GM12878 (cell line): ENCODE data around the gene CDC37L1. TPM values are rescaled to one million over a fixed set of nuclear protein-coding genes. Genes with fewer than 3 reads are reported as not detected.

ENCODE experiments used
- ATAC-seq: fragments of 200-7000 bp; cut with Tn5 transposase; 3 replicates; pipeline ENCODE4 v1.9.1; 2020; ENCODE audit warnings: mild to moderate bottlenecking, moderate library complexity
- BruUV-seq: library from RNA; stranded (reverse); fragments of 400-500 nt; replicated peaks from 2 replicates; lab custom pipeline; 2021; lab: Mats Ljungman, UMichigan
- CTCF ChIA-PET: fragments of 300-600 bp; sonication (Branson Sonifier 250); formaldehyde crosslinking; extraction: SDS; loops from one replicate; lab custom pipeline; 2021; ENCODE audit warnings: inconsistent platforms; lab: Yijun Ruan, JAX
- POLR2A ChIA-PET: fragments of 350-600 bp; formaldehyde crosslinking; extraction: SDS; loops from one replicate; lab custom pipeline; 2021; ENCODE audit warnings: inconsistent platforms; lab: Charles Lee
- RAD21 ChIA-PET: fragments of 300-600 bp; sonication (Branson Sonifier 250); formaldehyde crosslinking; loops from one replicate; lab custom pipeline; 2023; ENCODE audit warnings: antibody characterized with exemption; ENCODE audit not compliant: unreplicated experiment; lab: Charles Lee
- SMC1A ChIA-PET: fragments of 300-600 bp; sonication (Branson Sonifier 250); formaldehyde crosslinking; loops from one replicate; lab custom pipeline; 2023; ENCODE audit not compliant: unreplicated experiment, uncharacterized antibody; lab: Charles Lee
- DNase-seq: peaks from one replicate; pipeline ENCODE4 v3.0.0-alpha.2; 2011; ENCODE audit warnings: low read depth, low spot score
- FAIRE-seq: peaks from 3 replicates; lab custom pipeline; 2011; peaks lifted over from hg19 to GRCh38; lab: Jason Lieb, UNC
- H2AFZ ChIP-seq: 2 replicates; pipeline ENCODE4 v1.6.0; 2011; ENCODE audit warnings: low read depth, low read length, control low read depth; ENCODE audit not compliant: control insufficient read depth
- H3K27ac ChIP-seq: 2 replicates; pipeline ENCODE4 v1.5.1; 2011; ENCODE audit warnings: control low read depth; ENCODE audit not compliant: control insufficient read depth, insufficient read depth
- H3K27me3 ChIP-seq, 2 experiments: replicated peaks in 1 of 2; 2 replicates each; pipeline versions ENCODE4 v1.6.0 to v1.6.1; 2011; ENCODE audit warnings: low read length in 1 of 2; ENCODE audit not compliant: control insufficient read depth in 2 of 2, insufficient read depth in 2 of 2
- H3K36me3 ChIP-seq, 2 experiments: 2 replicates each; pipeline ENCODE4 v1.5.1; 2011; ENCODE audit warnings: low read length in 1 of 2; ENCODE audit not compliant: control insufficient read depth in 2 of 2, insufficient read depth in 2 of 2
- H3K4me1 ChIP-seq: 2 replicates; pipeline ENCODE4 v1.6.1; 2011; ENCODE audit warnings: mild to moderate bottlenecking, low read length, moderate library complexity, mixed read lengths; ENCODE audit not compliant: control insufficient read depth, insufficient read depth
- H3K4me2 ChIP-seq: 2 replicates; pipeline ENCODE4 v1.6.0; 2011; ENCODE audit warnings: control low read depth; ENCODE audit not compliant: control insufficient read depth, insufficient read depth
- H3K4me3 ChIP-seq: fragments of 200-600 bp; sonication (generic); 2 replicates; pipeline ENCODE4 v1.5.1; 2016
- H3K79me2 ChIP-seq: 2 replicates; pipeline ENCODE4 v1.6.0; 2011; ENCODE audit warnings: low read length; ENCODE audit not compliant: control insufficient read depth, insufficient read depth
- H3K9ac ChIP-seq: 2 replicates; pipeline ENCODE4 v1.8.0; 2011; ENCODE audit warnings: low read length, control low read depth, mixed read lengths; ENCODE audit not compliant: control insufficient read depth, insufficient read depth
- H3K9me3 ChIP-seq: replicated peaks from 3 replicates; pipeline ENCODE4 v1.5.1; 2011; ENCODE audit warnings: mild to moderate bottlenecking, low read length; ENCODE audit not compliant: control insufficient read depth, insufficient read depth
- H4K20me1 ChIP-seq: 2 replicates; pipeline ENCODE4 v1.6.0; 2011; ENCODE audit not compliant: control insufficient read depth, insufficient read depth
- BCL11A ChIP-seq: IDR thresholded peaks from 2 replicates; pipeline ENCODE4 v1.6.1; 2011; ENCODE audit warnings: low read depth, low read length
- CBX3 ChIP-seq: fragments of 200-600 bp; sonication (generic); IDR thresholded peaks from 2 replicates; pipeline ENCODE4 v1.6.1; 2016; ENCODE audit warnings: low read depth, borderline replicate concordance
- CHD2 ChIP-seq: IDR thresholded peaks from 2 replicates; pipeline ENCODE4 v1.6.1; 2011; ENCODE audit warnings: low read depth, low read length, improper control_type of control experiment, borderline replicate concordance
- DPF2 ChIP-seq: fragments of 450-650 bp; IDR thresholded peaks from 2 replicates; pipeline ENCODE4 v1.6.1; 2017; ENCODE audit warnings: mild to moderate bottlenecking
- EED ChIP-seq: sonication (generic); IDR thresholded peaks from 2 replicates; pipeline ENCODE4 v1.6.1; 2016; ENCODE audit warnings: antibody characterized with exemption, low read depth
- EP300 ChIP-seq, 2 experiments: fragments of 150-350 bp in 1 of 2; IDR thresholded peaks; 2 replicates each; pipeline ENCODE4 v1.6.1; 2011 to 2012; ENCODE audit warnings: low read depth in 2 of 2, low read length in 2 of 2, borderline replicate concordance in 1 of 2, improper control_type of control experiment in 1 of 2, inconsistent platforms in 1 of 2; ENCODE audit not compliant: control insufficient read depth in 1 of 2
- FOXK2 ChIP-seq: fragments of 450-650 bp; IDR thresholded peaks from 2 replicates; pipeline ENCODE4 v1.6.1; 2017; ENCODE audit warnings: mild to moderate bottlenecking, moderate library complexity
- FOXM1 ChIP-seq: IDR thresholded peaks from 2 replicates; pipeline ENCODE4 v1.6.1; 2012; ENCODE audit warnings: low read depth, mild to moderate bottlenecking, inconsistent platforms, low read length, moderate library complexity
- HSF1 ChIP-seq: fragments of 150-350 bp; IDR thresholded peaks from 2 replicates; pipeline ENCODE4 v1.6.1; 2014; ENCODE audit warnings: mild to moderate bottlenecking, low read depth, low read length
- IKZF1 ChIP-seq: fragments of 450-650 bp; conservative IDR thresholded peaks from 2 replicates; pipeline ENCODE4 v1.6.1; 2017; ENCODE audit warnings: antibody characterized with exemption, mild to moderate bottlenecking
- NFXL1 ChIP-seq: fragments of 450-650 bp; IDR thresholded peaks from 2 replicates; pipeline ENCODE4 v1.6.1; 2017; ENCODE audit warnings: antibody characterized with exemption, mild to moderate bottlenecking, borderline replicate concordance
- NRF1 ChIP-seq: conservative IDR thresholded peaks from 2 replicates; pipeline ENCODE4 v1.6.1; 2011; ENCODE audit warnings: mild to moderate bottlenecking, low read depth, low read length, improper control_type of control experiment
- PML ChIP-seq: IDR thresholded peaks from 2 replicates; pipeline ENCODE4 v1.6.1; 2012; ENCODE audit warnings: low read length, inconsistent platforms
- RAD51 ChIP-seq: fragments of 450-650 bp; IDR thresholded peaks from 2 replicates; pipeline ENCODE4 v1.6.1; 2016; ENCODE audit warnings: moderate library complexity, mild to moderate bottlenecking, inconsistent platforms
- SRF ChIP-seq, 2 experiments: IDR thresholded peaks; 2 replicates each; pipeline ENCODE4 v1.6.1; 2011; ENCODE audit warnings: low read depth in 2 of 2, low read length in 2 of 2, mild to moderate bottlenecking in 1 of 2, moderate library complexity in 1 of 2
- WGBS: methylation state at CpG from one replicate; pipeline ENCODE4 v1.1.6; 2016; ENCODE audit warnings: low lambda C conversion rate; ENCODE audit not compliant: insufficient replicate concordance, insufficient coverage; ENCODE audit errors: missing lambda C conversion rate; 5-methylcytosine and 5-hydroxymethylcytosine counted together
- in situ Hi-C: fragments of 300-500 bp; cut with MboI; formaldehyde crosslinking; loops from 9 replicates; pipeline ENCODE4 v1.14.3; 2018; ENCODE audit warnings: mixed read lengths
- intact Hi-C: fragments of 100-400 bp; cut with micrococcal nuclease; formaldehyde crosslinking; loops from one replicate; pipeline ENCODE4 v1.14.2; 2022; ENCODE audit not compliant: unreplicated experiment
- polyA plus RNA-seq, 11 experiments: library from polyadenylated mRNA; depleted of rRNA in 4 of 11; unstranded in 6 of 11; stranded (reverse) in 5 of 11; fragments of >200 nt; fragmentation: Nextera tagmentation in 4 of 11; fragmentation: Illumina TruSeq in 1 of 11; extraction: Ambion mirVana in 4 of 11; extraction: Trizol in 1 of 11; gene quantifications; 1 replicate in 1 of 11; 2 replicates in 10 of 11; pipeline versions ENCODE4 v1.2.1 to v1.2.3, GENCODE V29; 2011 to 2016; ENCODE audit warnings: inconsistent platforms in 2 of 11, missing spikeins in 2 of 11, low read depth in 1 of 11
- total RNA-seq, 4 experiments: library from RNA; depleted of rRNA in 3 of 4; stranded (reverse); fragments of >200 nt in 3 of 4; fragmentation: Illumina TruSeq in 1 of 4; extraction: Trizol in 1 of 4; gene quantifications; 2 replicates each; pipeline versions ENCODE4 v1.2.1 to v1.2.3, GENCODE V29; 2013 to 2021

CDC37L1 gene
- total and polyA plus RNA-seq, 10 of the 15 experiments (the other 5 are each of a cell fraction or from before 2014, with no cell fraction given), result 2.2 to 16.6 (median 8.2) TPM

- Histone ChIP-seq H3K36me3 (peaks cover 0 to 9% of the 10 kb centered on the region in 2 experiments; a peak in 2 of 4 replicates), H4K20me1 (no peaks in the 10 kb centered on the region), H2AFZ (no peak overlapping the region), H3K4me3 (no peak overlapping the region), H3K9ac (no peak overlapping the region), H3K9me3 (no peaks in the 10 kb centered on the region), H3K27me3 (no peaks in the 10 kb centered on the region), H3K4me1 (peaks cover 12% of the 10 kb centered on the region), H3K27ac (peak overlapping the region; percentile 16; the same call in 1 of the 2 replicates), H3K4me2 (no peak overlapping the region; the same call in 1 of the 2 replicates), H3K79me2 (no peaks in the 10 kb centered on the region; the same call in none of the 2 replicates)
- intact Hi-C loops (loop anchor here (1.0 kb wide), 1 partner anchor 8 kb away; no protein-coding TSS in a partner anchor), in situ Hi-C loops (no loop called here)
- no peak for ATAC-seq
- BruUV-seq, result no TSS peak
- ChIA-PET RAD21 (no interaction called here), CTCF (no interaction called here), SMC1A (interaction anchor here (1.0 to 1.9 kb wide), 3 partner anchors 15 to 48 kb away, joined by 4 to 5 read pairs (median 4); no protein-coding TSS in a partner anchor), POLR2A (interaction anchor here (0.6 kb wide), 1 partner anchor 13 kb away, joined by 3 read pairs; no protein-coding TSS in a partner anchor)
- TF ChIP-seq FOXK2, result no peak
- TF ChIP-seq EP300 (IDR thresholded peaks at IDR 0.05; ENCODE audit: borderline replicate concordance in 1 of 2, control insufficient read depth in 1 of 2, low read depth in 2 of 2, low read length in 2 of 2), result no peak
- 92% methylated on average over 2 of the region's 2 CpGs for WGBS
- no peak for DNase-seq
- peak; percentile 49 for FAIRE-seq
These were observed 9.7 kb downstream of the CDC37L1 start for GRCh38 chr9:4689021-4689420.

GRCh38 chr9:4689687-4690104 lies 10.3 kb downstream of the CDC37L1 start:
- ATAC-seq (peak; percentile 63), DNase-seq (peak; percentile 51), FAIRE-seq (peak; percentile 82)
- BruUV-seq, result no TSS peak
- intact Hi-C loops, result loop anchor here (1.0 kb wide), 1 partner anchor 8 kb away; no protein-coding TSS in a partner anchor
- H3K9ac ChIP-seq, result 0 out of 2 replicates have a peak overlapping the region, but pooled peaks have one; percentile 2
- H3K27ac ChIP-seq, result peak overlapping the region; percentile 70
- H3K27me3 ChIP-seq, result no peaks in the 10 kb centered on the region
- peak overlapping the region; percentile 72 for H3K4me2 ChIP-seq
- no peaks in the 10 kb centered on the region for H3K9me3 ChIP-seq
- H3K36me3 ChIP-seq, result peaks cover 0 to 10% of the 10 kb centered on the region in 2 experiments; a peak in 2 of 4 replicates
- ChIA-PET CTCF (interaction anchor here (0.6 to 0.9 kb wide), 2 partner anchors 46 to 303 kb away, joined by 3 read pairs; no protein-coding TSS in a partner anchor), SMC1A (interaction anchor here (0.9 kb wide), 1 partner anchor 9 kb away, joined by 3 read pairs; no protein-coding TSS in a partner anchor), RAD21 (no interaction called here), POLR2A (no interaction called here)
- H4K20me1 ChIP-seq, result no peaks in the 10 kb centered on the region
- peak overlapping the region; percentile 18; the same call in 1 of the 2 replicates for H3K4me3 ChIP-seq
- no peaks in the 10 kb centered on the region; the same call in none of the 2 replicates for H3K79me2 ChIP-seq
- peak overlapping the region; percentile 46; the same call in 1 of the 2 replicates for H2AFZ ChIP-seq
- H3K4me1 ChIP-seq, result peaks cover 12% of the 10 kb centered on the region
- 0% methylated on average over 1 of the region's 1 CpG for WGBS
- in situ Hi-C loops, result no loop called here
- TF ChIP-seq RAD51 (no peak), SRF (IDR thresholded peaks at IDR 0.05; ENCODE audit: low read depth in 2 of 2, low read length in 2 of 2) (no peak), EED (peak; percentile 34; the same call in 1 of the 2 replicates), NRF1 (no peak), NFXL1 (no peak), CBX3 (no peak), CHD2 (no peak), BCL11A (peak; percentile 16; the same call in 1 of the 2 replicates), FOXM1 (0 out of 2 replicates have a peak, but pooled peaks have one; percentile 44), DPF2 (no peak), IKZF1 (peak; percentile 17; the same call in 1 of the 2 replicates), HSF1 (no peak), PML (0 out of 2 replicates have a peak, but pooled peaks have one; percentile 34), EP300 (IDR thresholded peaks at IDR 0.05; ENCODE audit: borderline replicate concordance in 1 of 2, control insufficient read depth in 1 of 2, low read depth in 2 of 2, low read length in 2 of 2) (0 out of 4 replicates have a peak, but pooled peaks of 1 of the 2 experiments have one; percentile 23)
